ENCODE data around the gene TASP1.

DNA sequence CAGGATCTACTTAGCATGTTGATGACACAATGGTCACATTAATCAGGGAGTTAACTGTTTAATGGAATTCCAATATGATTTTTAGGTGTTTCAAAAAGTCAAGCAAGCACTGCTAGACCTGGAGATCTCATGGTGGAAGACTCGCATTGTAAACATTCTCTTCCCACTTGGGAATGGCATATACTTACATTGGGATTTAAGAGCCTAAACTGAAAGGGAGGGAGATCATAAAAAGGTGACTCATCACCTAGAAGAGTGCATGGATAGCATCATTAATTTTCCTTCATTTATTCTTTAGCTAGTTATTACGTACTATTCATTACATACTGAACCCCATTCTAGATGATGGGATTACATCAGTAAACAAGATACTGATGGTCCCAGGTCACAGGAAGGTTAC lies 185.4 kb downstream of the TASP1 start:
- TF ChIP-seq, protein P1, sequence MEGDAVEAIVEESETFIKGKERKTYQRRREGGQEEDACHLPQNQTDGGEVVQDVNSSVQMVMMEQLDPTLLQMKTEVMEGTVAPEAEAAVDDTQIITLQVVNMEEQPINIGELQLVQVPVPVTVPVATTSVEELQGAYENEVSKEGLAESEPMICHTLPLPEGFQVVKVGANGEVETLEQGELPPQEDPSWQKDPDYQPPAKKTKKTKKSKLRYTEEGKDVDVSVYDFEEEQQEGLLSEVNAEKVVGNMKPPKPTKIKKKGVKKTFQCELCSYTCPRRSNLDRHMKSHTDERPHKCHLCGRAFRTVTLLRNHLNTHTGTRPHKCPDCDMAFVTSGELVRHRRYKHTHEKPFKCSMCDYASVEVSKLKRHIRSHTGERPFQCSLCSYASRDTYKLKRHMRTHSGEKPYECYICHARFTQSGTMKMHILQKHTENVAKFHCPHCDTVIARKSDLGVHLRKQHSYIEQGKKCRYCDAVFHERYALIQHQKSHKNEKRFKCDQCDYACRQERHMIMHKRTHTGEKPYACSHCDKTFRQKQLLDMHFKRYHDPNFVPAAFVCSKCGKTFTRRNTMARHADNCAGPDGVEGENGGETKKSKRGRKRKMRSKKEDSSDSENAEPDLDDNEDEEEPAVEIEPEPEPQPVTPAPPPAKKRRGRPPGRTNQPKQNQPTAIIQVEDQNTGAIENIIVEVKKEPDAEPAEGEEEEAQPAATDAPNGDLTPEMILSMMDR (IDR thresholded peaks at IDR 0.05; ENCODE audit: insufficient read depth, low read depth, low read length): no peak
- TF ChIP-seq EZH2 (IDR thresholded peaks at IDR 0.05; ENCODE audit: insufficient read depth, low read length): no peak
